ENCODE data around the gene SPPL2C.

SPPL2C gene

DNA sequence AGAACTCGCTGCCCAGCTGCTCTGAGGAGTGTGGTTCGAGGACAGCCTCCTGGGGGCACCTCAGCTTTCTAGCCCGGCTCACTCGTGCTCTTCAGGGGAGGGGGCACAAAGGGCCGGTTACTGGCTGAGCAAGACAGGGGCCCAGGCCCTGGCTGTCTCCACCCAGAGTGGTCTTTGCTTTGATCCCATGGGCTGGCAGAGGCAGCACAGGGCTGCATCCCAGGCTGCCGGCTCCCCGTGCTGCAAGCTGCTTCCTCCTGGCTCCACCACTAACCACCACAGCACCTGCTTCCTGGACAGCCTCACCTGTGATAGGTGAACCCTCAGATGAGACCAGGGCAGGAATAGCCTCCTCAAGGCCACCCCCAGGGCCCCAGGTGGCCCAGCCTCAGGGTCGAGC lies 6.8 kb downstream of the SPPL2C start:
- no peaks in the 10 kb centered on the region for H3K9me3 ChIP-seq (ENCODE audit: control insufficient read depth, insufficient read depth, low read length)
- H3K4me2 ChIP-seq (ENCODE audit: low read length), result no peak overlapping the region
- no peaks in the 10 kb centered on the region for H3K36me3 ChIP-seq (ENCODE audit: control insufficient read depth, low read length)
- no peaks in the 10 kb centered on the region for H4K20me1 ChIP-seq (ENCODE audit: control insufficient read depth, insufficient read depth, low read depth, low read length)
- H3F3A ChIP-seq (ENCODE audit: control insufficient read depth, insufficient read depth), result no peaks in the 10 kb centered on the region
- TF ChIP-seq, protein P1, sequence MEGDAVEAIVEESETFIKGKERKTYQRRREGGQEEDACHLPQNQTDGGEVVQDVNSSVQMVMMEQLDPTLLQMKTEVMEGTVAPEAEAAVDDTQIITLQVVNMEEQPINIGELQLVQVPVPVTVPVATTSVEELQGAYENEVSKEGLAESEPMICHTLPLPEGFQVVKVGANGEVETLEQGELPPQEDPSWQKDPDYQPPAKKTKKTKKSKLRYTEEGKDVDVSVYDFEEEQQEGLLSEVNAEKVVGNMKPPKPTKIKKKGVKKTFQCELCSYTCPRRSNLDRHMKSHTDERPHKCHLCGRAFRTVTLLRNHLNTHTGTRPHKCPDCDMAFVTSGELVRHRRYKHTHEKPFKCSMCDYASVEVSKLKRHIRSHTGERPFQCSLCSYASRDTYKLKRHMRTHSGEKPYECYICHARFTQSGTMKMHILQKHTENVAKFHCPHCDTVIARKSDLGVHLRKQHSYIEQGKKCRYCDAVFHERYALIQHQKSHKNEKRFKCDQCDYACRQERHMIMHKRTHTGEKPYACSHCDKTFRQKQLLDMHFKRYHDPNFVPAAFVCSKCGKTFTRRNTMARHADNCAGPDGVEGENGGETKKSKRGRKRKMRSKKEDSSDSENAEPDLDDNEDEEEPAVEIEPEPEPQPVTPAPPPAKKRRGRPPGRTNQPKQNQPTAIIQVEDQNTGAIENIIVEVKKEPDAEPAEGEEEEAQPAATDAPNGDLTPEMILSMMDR (IDR thresholded peaks at IDR 0.05; ENCODE audit: low read depth, low read length, poor library complexity, severe bottlenecking), result no peak
- no peak for TF ChIP-seq EZH2phosphoT487 (IDR thresholded peaks at IDR 0.05; ENCODE audit: borderline replicate concordance, low read length)
- H3K9me2 ChIP-seq (replicated peaks; ENCODE audit: control insufficient read depth, low read length), result no peaks in the 10 kb centered on the region
- H3K4me3 ChIP-seq (ENCODE audit: low read length), result no peak overlapping the region
- H3K4me1 ChIP-seq (ENCODE audit: control insufficient read depth, low read length), result peaks cover 4% of the 10 kb centered on the region; the same call in 1 of the 2 replicates
- no peaks in the 10 kb centered on the region for H3K79me2 ChIP-seq (ENCODE audit: control insufficient read depth, low read length)
- H3K27me3 ChIP-seq (ENCODE audit: control insufficient read depth, low read length), result peaks cover 8% of the 10 kb centered on the region
- H3K27ac ChIP-seq (ENCODE audit: low read depth, low read length), result no peak overlapping the region

DNA sequence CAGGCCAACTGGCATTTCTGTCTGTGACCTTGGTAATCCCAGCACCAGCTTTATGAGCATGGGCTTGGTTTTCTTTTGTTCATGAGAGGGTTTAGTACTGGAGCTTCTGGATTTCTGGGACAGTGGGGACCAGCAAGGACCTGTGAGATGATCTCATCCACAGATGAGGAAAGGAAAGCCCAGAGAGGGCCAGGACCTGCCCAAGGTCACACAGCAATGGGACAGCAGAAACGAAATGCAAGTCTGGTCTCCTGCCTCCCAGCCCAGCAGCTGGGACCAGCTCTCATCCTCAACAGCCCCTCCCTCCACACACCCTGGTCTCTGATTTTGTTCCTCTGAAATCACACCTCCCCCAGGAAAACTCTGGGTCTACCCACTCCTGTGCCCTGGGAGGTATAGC lies 7.2 kb downstream of the SPPL2C start:
- no peaks in the 10 kb centered on the region for H4K20me1 ChIP-seq (ENCODE audit: control insufficient read depth, insufficient read depth, low read depth, low read length)
- no peaks in the 10 kb centered on the region for H3F3A ChIP-seq (ENCODE audit: control insufficient read depth, insufficient read depth)
- H3K9me3 ChIP-seq (ENCODE audit: control insufficient read depth, insufficient read depth, low read length), result no peaks in the 10 kb centered on the region
- H3K27me3 ChIP-seq (ENCODE audit: control insufficient read depth, low read length), result peaks cover 8% of the 10 kb centered on the region
- TF ChIP-seq, protein P1 (IDR thresholded peaks at IDR 0.05; ENCODE audit: low read depth, low read length, poor library complexity, severe bottlenecking), result no peak
- no peak overlapping the region for H3K27ac ChIP-seq (ENCODE audit: low read depth, low read length)
- H3K79me2 ChIP-seq (ENCODE audit: control insufficient read depth, low read length), result no peaks in the 10 kb centered on the region
- H3K4me2 ChIP-seq (ENCODE audit: low read length), result no peak overlapping the region
- H3K4me3 ChIP-seq (ENCODE audit: low read length), result no peak overlapping the region
- peaks cover 4% of the 10 kb centered on the region; the same call in 1 of the 2 replicates for H3K4me1 ChIP-seq (ENCODE audit: control insufficient read depth, low read length)
- H3K9me2 ChIP-seq (replicated peaks; ENCODE audit: control insufficient read depth, low read length), result no peaks in the 10 kb centered on the region
- H3K36me3 ChIP-seq (ENCODE audit: control insufficient read depth, low read length), result no peaks in the 10 kb centered on the region

DNA sequence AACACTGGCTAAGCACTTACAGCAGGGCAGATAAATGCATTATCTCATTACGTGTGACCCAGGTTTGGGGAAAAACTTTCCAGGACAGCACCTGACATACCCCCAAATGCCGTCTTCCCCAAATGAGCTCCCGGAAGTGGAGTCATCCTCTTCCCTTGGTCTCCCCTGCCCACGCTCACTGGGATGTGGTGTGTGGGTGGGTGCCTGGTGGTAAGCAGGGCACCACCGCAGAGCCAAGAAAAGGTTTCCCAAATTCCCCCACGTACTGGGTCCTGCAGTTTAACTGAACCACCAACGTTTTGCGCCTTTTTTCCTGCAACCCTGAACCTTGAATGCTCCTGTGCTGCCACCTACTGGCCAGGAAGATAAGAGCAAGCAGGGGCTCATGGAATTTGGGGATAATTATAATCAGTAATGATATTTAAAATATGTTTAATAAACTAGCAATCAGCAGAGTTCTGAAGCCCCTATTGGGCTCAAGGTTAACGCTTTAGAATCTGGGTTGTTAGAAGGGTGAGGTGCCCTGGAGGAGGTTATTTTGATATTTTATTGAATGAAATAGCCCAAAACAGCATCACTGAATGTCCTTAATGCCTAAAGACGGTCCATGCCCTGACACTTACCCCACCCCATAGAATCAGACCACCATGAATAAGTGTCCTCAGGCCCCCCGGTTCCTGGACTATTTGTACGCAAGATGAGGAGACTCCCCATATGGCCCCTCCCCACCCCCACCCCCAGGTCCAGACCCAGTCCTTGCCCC lies 8.0 kb downstream of the SPPL2C start:
- H3K27ac ChIP-seq (ENCODE audit: low read depth, low read length), result no peak overlapping the region
- peak overlapping the region; percentile 41; the same call in 1 of the 2 replicates for H3K4me3 ChIP-seq (ENCODE audit: low read length)
- no peaks in the 10 kb centered on the region for H3K79me2 ChIP-seq (ENCODE audit: control insufficient read depth, low read length)
- TF ChIP-seq EZH2phosphoT487 (IDR thresholded peaks at IDR 0.05; ENCODE audit: borderline replicate concordance, low read length), result no peak
- TF ChIP-seq, protein P1 (IDR thresholded peaks at IDR 0.05; ENCODE audit: low read depth, low read length, poor library complexity, severe bottlenecking), result peak; percentile 87
- H3K4me2 ChIP-seq (ENCODE audit: low read length), result peak overlapping the region; percentile 50
- H3K36me3 ChIP-seq (ENCODE audit: control insufficient read depth, low read length), result no peaks in the 10 kb centered on the region
- no peaks in the 10 kb centered on the region for H3F3A ChIP-seq (ENCODE audit: control insufficient read depth, insufficient read depth)
- H3K27me3 ChIP-seq (ENCODE audit: control insufficient read depth, low read length), result peaks cover 8% of the 10 kb centered on the region
- H3K4me1 ChIP-seq (ENCODE audit: control insufficient read depth, low read length), result peaks cover 4% of the 10 kb centered on the region; the same call in 1 of the 2 replicates
- no peaks in the 10 kb centered on the region for H4K20me1 ChIP-seq (ENCODE audit: control insufficient read depth, insufficient read depth, low read depth, low read length)
- H3K9me3 ChIP-seq (ENCODE audit: control insufficient read depth, insufficient read depth, low read length), result no peaks in the 10 kb centered on the region
- no peaks in the 10 kb centered on the region for H3K9me2 ChIP-seq (replicated peaks; ENCODE audit: control insufficient read depth, low read length)
